Brain microvascular endothelial cell (primary cell): Measurements from ENCODE around the gene EFNA4.

Source experiments
- DNase-seq: peaks from one replicate; pipeline ENCODE4 v3.0.0-alpha.2; 2020
- H3K27ac ChIP-seq: fragments of 250-450 bp; sonication (Bioruptor Pico); 2 replicates; pipeline ENCODE4 v1.5.1; 2020; ENCODE audit warnings: mild to moderate bottlenecking, moderate library complexity
- H3K27me3 ChIP-seq: fragments of 250-450 bp; sonication (Bioruptor Pico); replicated peaks from 2 replicates; pipeline ENCODE4 v1.5.1; 2020; ENCODE audit warnings: mild to moderate bottlenecking
- H3K36me3 ChIP-seq: fragments of 250-450 bp; sonication (Bioruptor Pico); replicated peaks from 2 replicates; pipeline ENCODE4 v1.5.1; 2020; ENCODE audit warnings: mild to moderate bottlenecking
- H3K4me3 ChIP-seq: 2 replicates; pipeline ENCODE4 v1.5.1; 2011; ENCODE audit warnings: low read depth, mild to moderate bottlenecking, control low read depth, low read length, moderate library complexity
- CTCF ChIP-seq: IDR thresholded peaks from 2 replicates; pipeline ENCODE4 v1.5.1; 2011; ENCODE audit warnings: low read depth, mild to moderate bottlenecking, moderate library complexity, low read length, control low read depth, inconsistent platforms; ENCODE audit errors: missing control alignments
- in situ Hi-C: cut with HindIII; loops from 2 replicates; pipeline ENCODE4 v1.10.0; 2017; ENCODE audit warnings: low sequenced_read_pairs, low pct_ligation_motif_present

The EFNA4 gene

GRCh38 chr1:155091071-155092051 lies 27.8 kb downstream of the EFNA4 start:
- H3K27me3 ChIP-seq = peaks cover 8% of the 10 kb centered on the region
- H3K4me3 ChIP-seq = no peak overlapping the region
- TF ChIP-seq CTCF = peak; percentile 99
- no peak overlapping the region for H3K27ac ChIP-seq
- in situ Hi-C loops = no loop called here
- peak; percentile 48 for DNase-seq
- no peaks in the 10 kb centered on the region for H3K36me3 ChIP-seq

- DNase-seq = no peak
- no peak overlapping the region for H3K27ac ChIP-seq
Measured at GRCh38 chr1:155092131-155092530, 28.6 kb downstream of the EFNA4 start.

GRCh38 chr1:155092641-155093040 lies 29.1 kb downstream of the EFNA4 start:
- DNase-seq = no peak
- H3K27ac ChIP-seq = no peak overlapping the region
- peaks cover 10% of the 10 kb centered on the region for H3K27me3 ChIP-seq
- no peak for TF ChIP-seq CTCF
- H3K4me3 ChIP-seq = no peak overlapping the region
- in situ Hi-C loops = no loop called here
- no peaks in the 10 kb centered on the region for H3K36me3 ChIP-seq

More at GRCh38 chr1:155092131-155092530, 28.6 kb downstream of the EFNA4 start:
- in situ Hi-C loops = no loop called here
- Histone ChIP-seq H3K4me3 (no peak overlapping the region), H3K36me3 (no peaks in the 10 kb centered on the region), H3K27me3 (peaks cover 10% of the 10 kb centered on the region)
- no peak for TF ChIP-seq CTCF

GRCh38 chr1:155093911-155094621 lies 30.5 kb downstream of the EFNA4 start:
- TF ChIP-seq CTCF = peak; percentile 58
- no peak overlapping the region for H3K4me3 ChIP-seq
- DNase-seq = no peak
- peaks cover 10% of the 10 kb centered on the region for H3K27me3 ChIP-seq
- no peaks in the 10 kb centered on the region for H3K36me3 ChIP-seq
- in situ Hi-C loops = no loop called here
- H3K27ac ChIP-seq = no peak overlapping the region

GRCh38 chr1:155094622-155094948 lies 31.0 kb downstream of the EFNA4 start:
- peaks cover 10% of the 10 kb centered on the region for H3K27me3 ChIP-seq
- TF ChIP-seq CTCF = no peak

More at GRCh38 chr1:155094622-155094948, 31.0 kb downstream of the EFNA4 start:
- in situ Hi-C loops = no loop called here
- Histone ChIP-seq H3K27ac (no peak overlapping the region), H3K36me3 (no peaks in the 10 kb centered on the region), H3K4me3 (no peak overlapping the region)
- no peak for DNase-seq
